HepG2 (cell line): ENCODE results near the gene APOL5. TPM values are rescaled to one million over a fixed set of nuclear protein-coding genes. Genes with fewer than 3 reads are reported as not detected.

Experiments used
- ATAC-seq: fragments of 200-7000 bp; cut with Tn5 transposase; 3 replicates; pipeline ENCODE4 v1.9.1; 2020; ENCODE audit warnings: mild to moderate bottlenecking, moderate library complexity
- BruUV-seq: library from RNA; stranded (reverse); fragments of 400-500 nt; replicated peaks from 2 replicates; lab custom pipeline; 2021; lab: Mats Ljungman, UMichigan
- CTCF ChIA-PET: fragments of 300-600 bp; formaldehyde crosslinking; extraction: SDS; loops from one replicate; lab custom pipeline; 2021; ENCODE audit warnings: low total read pairs, inconsistent platforms, low intra/inter-chr PET ratio; lab: Yijun Ruan, JAX
- POLR2A ChIA-PET: fragments of 350-600 bp; sonication (Branson Sonifier 250); formaldehyde crosslinking; loops from one replicate; lab custom pipeline; 2020; ENCODE audit warnings: antibody characterized with exemption, inconsistent platforms; lab: Yijun Ruan, JAX
- DNase-seq: peaks from one replicate; pipeline ENCODE4 v3.0.0-alpha.2; 2015; ENCODE audit warnings: low spot score
- FAIRE-seq: peaks from 3 replicates; lab custom pipeline; 2011; peaks lifted over from hg19 to GRCh38; lab: Jason Lieb, UNC
- H2AFZ ChIP-seq: one replicate; pipeline ENCODE4 v1.6.1; 2011; ENCODE audit warnings: low read length, inconsistent platforms
- H3K27ac ChIP-seq: fragments of 300-600 bp; 3 replicates; pipeline ENCODE4 v1.8.0; 2011; ENCODE audit warnings: mixed run types, mild to moderate bottlenecking, mixed read lengths, low read length, inconsistent platforms; ENCODE audit not compliant: insufficient read depth; ENCODE audit errors: extremely low read length
- H3K27me3 ChIP-seq, 2 experiments: fragments of 200-600 bp in 1 of 2; 2 replicates in 1 of 2; 3 replicates in 1 of 2; pipeline versions ENCODE4 v1.6.0 to v1.8.0; 2011; ENCODE audit warnings: low read length in 2 of 2, mild to moderate bottlenecking in 2 of 2, moderate library complexity in 2 of 2, inconsistent platforms in 1 of 2; ENCODE audit not compliant: insufficient read depth in 2 of 2, control insufficient read depth in 1 of 2
- H3K36me3 ChIP-seq, 2 experiments: fragments of 200-600 bp in 1 of 2; replicated peaks in 1 of 2; 2 replicates in 1 of 2; 3 replicates in 1 of 2; pipeline versions ENCODE4 v1.5.1 to v1.8.0; 2011; ENCODE audit warnings: low read length in 2 of 2, inconsistent platforms in 1 of 2; ENCODE audit not compliant: insufficient read depth in 2 of 2, control insufficient read depth in 1 of 2
- H3K4me1 ChIP-seq: 2 replicates; pipeline ENCODE4 v1.5.1; 2012; ENCODE audit warnings: low read length, inconsistent platforms; ENCODE audit not compliant: insufficient read depth
- H3K4me2 ChIP-seq: 2 replicates; pipeline ENCODE4 v1.6.0; 2011; ENCODE audit warnings: low read depth, low read length, inconsistent platforms
- H3K4me3 ChIP-seq, 3 experiments: fragments of 200-600 bp in 1 of 3; sonication (generic), shearing (Covaris generic) in 1 of 3; replicated peaks in 1 of 3; 2 replicates each; pipeline ENCODE4 v1.5.1; 2011 to 2016; ENCODE audit warnings: low read length in 3 of 3, inconsistent platforms in 2 of 3, low read depth in 2 of 3, mild to moderate bottlenecking in 2 of 3, control low read depth in 1 of 3, mixed read lengths in 1 of 3; ENCODE audit not compliant: insufficient read depth in 1 of 3
- H3K79me2 ChIP-seq: one replicate; pipeline ENCODE4 v1.6.1; 2011; ENCODE audit warnings: low read length, inconsistent platforms; ENCODE audit not compliant: insufficient read depth
- H3K9ac ChIP-seq: 2 replicates; pipeline ENCODE4 v1.6.0; 2011; ENCODE audit warnings: mild to moderate bottlenecking, low read depth, low read length, inconsistent platforms; ENCODE audit not compliant: insufficient read depth
- H3K9me3 ChIP-seq: 2 replicates; pipeline ENCODE4 v1.5.1; 2012; ENCODE audit warnings: mild to moderate bottlenecking, low read length
- H4K20me1 ChIP-seq: 2 replicates; pipeline ENCODE4 v1.6.0; 2011; ENCODE audit warnings: inconsistent platforms, mild to moderate bottlenecking, low read length, moderate library complexity; ENCODE audit not compliant: insufficient read depth
- AGO1 ChIP-seq: fragments of 200-400 bp; formaldehyde crosslinking; IDR thresholded peaks from 2 replicates; pipeline ENCODE4 v1.6.1; 2017; ENCODE audit warnings: mild to moderate bottlenecking, low read depth, low read length, moderate library complexity; ENCODE audit not compliant: poor library complexity, severe bottlenecking
- MIER3 ChIP-seq: IDR thresholded peaks from 2 replicates; pipeline ENCODE4 v1.6.1; 2016; ENCODE audit warnings: missing compliant biosample characterization, borderline replicate concordance
- NCOA5 ChIP-seq: sonication (generic); formaldehyde crosslinking; IDR thresholded peaks from 2 replicates; pipeline ENCODE4 v1.4.0; 2020; ENCODE audit warnings: missing genetic modification reagents
- NR1H2 ChIP-seq: sonication (generic); formaldehyde crosslinking; IDR thresholded peaks from 2 replicates; pipeline ENCODE4 v1.8.1; 2022; ENCODE audit warnings: low read depth, missing genetic modification reagents, borderline replicate concordance
- REPIN1 ChIP-seq: sonication (generic); formaldehyde crosslinking; IDR thresholded peaks from 2 replicates; pipeline ENCODE4 v1.8.0; 2022; ENCODE audit warnings: missing genetic modification reagents, low read depth, mild to moderate bottlenecking, borderline replicate concordance
- RFXANK ChIP-seq: IDR thresholded peaks from 2 replicates; pipeline ENCODE4 v1.6.1; 2016
- ZBTB8A ChIP-seq: sonication (generic); formaldehyde crosslinking; IDR thresholded peaks from 2 replicates; pipeline ENCODE4 v1.4.0; 2020; ENCODE audit warnings: mild to moderate bottlenecking, low read depth, missing genetic modification reagents, borderline replicate concordance
- ZNF224 ChIP-seq: sonication (generic); formaldehyde crosslinking; IDR thresholded peaks from 2 replicates; pipeline ENCODE4 v1.5.0; 2020; ENCODE audit warnings: mild to moderate bottlenecking, missing genetic modification reagents
- WGBS: methylation state at CpG from one replicate; pipeline ENCODE4 v1.1.6; 2017; ENCODE audit warnings: low lambda C conversion rate; 5-methylcytosine and 5-hydroxymethylcytosine counted together
- in situ Hi-C: cut with HindIII; loops from 2 replicates; pipeline ENCODE4 v1.10.0; 2017; ENCODE audit warnings: low pct_unique_long_range_greater_than_20kb; ENCODE audit not compliant: extremely low pct_ligation_motif_present
- intact Hi-C: fragments of 100-400 bp; cut with micrococcal nuclease; formaldehyde crosslinking; loops from one replicate; pipeline ENCODE4 v1.10.0; 2022; ENCODE audit not compliant: unreplicated experiment
- polyA plus RNA-seq, 8 experiments: library from polyadenylated mRNA; depleted of rRNA in 3 of 8; stranded (reverse) in 7 of 8; unstranded in 1 of 8; fragments of >200 nt; fragmentation: Illumina TruSeq in 4 of 8; extraction: Trizol in 4 of 8; gene quantifications; 2 replicates each; pipeline versions ENCODE4 v1.2.1 to v1.2.3, GENCODE V29; 2011 to 2016; ENCODE audit warnings: low read depth in 4 of 8, missing spikeins in 1 of 8, mixed read lengths in 1 of 8; ENCODE audit not compliant: insufficient read depth in 1 of 8
- total RNA-seq, 5 experiments: library from RNA; depleted of rRNA; stranded (reverse); fragments of >200 nt; fragmentation: Illumina TruSeq; extraction: Trizol; gene quantifications; 2 replicates each; pipeline ENCODE4 v1.2.3, GENCODE V29; 2016; ENCODE audit warnings: low read depth in 1 of 5
- TF ChIP-seq, protein P1 (sequence below): sonication (generic); formaldehyde crosslinking; IDR thresholded peaks from 2 replicates; pipeline ENCODE4; 2020; ENCODE audit warnings: missing genetic modification reagents, mild to moderate bottlenecking, borderline replicate concordance
- TF ChIP-seq, protein P2 (sequence below): IDR thresholded peaks from 2 replicates; pipeline ENCODE4 v1.6.1; 2016; ENCODE audit warnings: mild to moderate bottlenecking, missing biosample characterization, missing genetic modification reagents
- TF ChIP-seq, protein P3 (sequence below): sonication (generic); formaldehyde crosslinking; IDR thresholded peaks from 2 replicates; pipeline ENCODE4 v1.4.0; 2020; ENCODE audit warnings: missing genetic modification reagents

Gene APOL5
- total and polyA plus RNA-seq, 2 of the 13 experiments (the other 11 are each of a cell fraction or from before 2014, with no cell fraction given), result not detected

DNA sequence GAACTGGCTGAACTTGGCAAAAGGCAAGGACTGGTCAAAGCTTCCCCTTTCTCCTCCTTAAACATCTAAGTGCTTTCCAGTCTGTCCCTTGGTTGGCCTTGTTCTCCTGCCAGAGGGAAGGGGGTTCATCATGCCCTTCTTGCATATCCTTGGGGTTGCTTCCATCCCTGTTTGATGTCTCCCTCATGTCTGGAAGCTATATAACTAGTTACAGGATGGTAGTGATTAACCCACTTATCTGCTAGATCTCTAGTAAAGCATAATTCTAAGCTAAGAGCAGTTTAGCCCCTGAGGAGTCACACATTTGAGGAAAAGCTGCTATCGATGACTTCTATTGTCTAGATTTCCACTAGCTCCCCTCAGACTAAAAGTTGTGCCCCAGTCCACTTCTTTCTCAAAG is 22.9 kb downstream of the APOL5 start:
- Histone ChIP-seq H2AFZ (no peak overlapping the region), H3K36me3 (peaks cover 1 to 23% of the 10 kb centered on the region in 2 experiments; a peak in 1 of 5 replicates), H3K9ac (no peak overlapping the region), H3K4me2 (no peak overlapping the region), H3K27me3 (no peaks in the 10 kb centered on the region), H4K20me1 (no peaks in the 10 kb centered on the region), H3K9me3 (no peaks in the 10 kb centered on the region), H3K4me3 (no peak overlapping the region), H3K27ac (no peak overlapping the region), H3K4me1 (no peaks in the 10 kb centered on the region), H3K79me2 (no peaks in the 10 kb centered on the region)
- FAIRE-seq (no peak), ATAC-seq (no peak), DNase-seq (no peak)
- no peak for TF ChIP-seq REPIN1 (CRISPR knock-in tag)
- TF ChIP-seq, protein P1, sequence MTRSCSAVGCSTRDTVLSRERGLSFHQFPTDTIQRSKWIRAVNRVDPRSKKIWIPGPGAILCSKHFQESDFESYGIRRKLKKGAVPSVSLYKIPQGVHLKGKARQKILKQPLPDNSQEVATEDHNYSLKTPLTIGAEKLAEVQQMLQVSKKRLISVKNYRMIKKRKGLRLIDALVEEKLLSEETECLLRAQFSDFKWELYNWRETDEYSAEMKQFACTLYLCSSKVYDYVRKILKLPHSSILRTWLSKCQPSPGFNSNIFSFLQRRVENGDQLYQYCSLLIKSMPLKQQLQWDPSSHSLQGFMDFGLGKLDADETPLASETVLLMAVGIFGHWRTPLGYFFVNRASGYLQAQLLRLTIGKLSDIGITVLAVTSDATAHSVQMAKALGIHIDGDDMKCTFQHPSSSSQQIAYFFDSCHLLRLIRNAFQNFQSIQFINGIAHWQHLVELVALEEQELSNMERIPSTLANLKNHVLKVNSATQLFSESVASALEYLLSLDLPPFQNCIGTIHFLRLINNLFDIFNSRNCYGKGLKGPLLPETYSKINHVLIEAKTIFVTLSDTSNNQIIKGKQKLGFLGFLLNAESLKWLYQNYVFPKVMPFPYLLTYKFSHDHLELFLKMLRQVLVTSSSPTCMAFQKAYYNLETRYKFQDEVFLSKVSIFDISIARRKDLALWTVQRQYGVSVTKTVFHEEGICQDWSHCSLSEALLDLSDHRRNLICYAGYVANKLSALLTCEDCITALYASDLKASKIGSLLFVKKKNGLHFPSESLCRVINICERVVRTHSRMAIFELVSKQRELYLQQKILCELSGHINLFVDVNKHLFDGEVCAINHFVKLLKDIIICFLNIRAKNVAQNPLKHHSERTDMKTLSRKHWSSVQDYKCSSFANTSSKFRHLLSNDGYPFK (CRISPR knock-in tag), result no peak
- ChIA-PET CTCF (no interaction called here), POLR2A (no interaction called here)
- intact Hi-C loops (no loop called here), in situ Hi-C loops (loop anchor here (25.0 kb wide), 2 partner anchors 303 to 372 kb away; no protein-coding TSS in a partner anchor)
- BruUV-seq, result no TSS peak
- 93% methylated on average over 1 of the region's 1 CpG for WGBS

DNA sequence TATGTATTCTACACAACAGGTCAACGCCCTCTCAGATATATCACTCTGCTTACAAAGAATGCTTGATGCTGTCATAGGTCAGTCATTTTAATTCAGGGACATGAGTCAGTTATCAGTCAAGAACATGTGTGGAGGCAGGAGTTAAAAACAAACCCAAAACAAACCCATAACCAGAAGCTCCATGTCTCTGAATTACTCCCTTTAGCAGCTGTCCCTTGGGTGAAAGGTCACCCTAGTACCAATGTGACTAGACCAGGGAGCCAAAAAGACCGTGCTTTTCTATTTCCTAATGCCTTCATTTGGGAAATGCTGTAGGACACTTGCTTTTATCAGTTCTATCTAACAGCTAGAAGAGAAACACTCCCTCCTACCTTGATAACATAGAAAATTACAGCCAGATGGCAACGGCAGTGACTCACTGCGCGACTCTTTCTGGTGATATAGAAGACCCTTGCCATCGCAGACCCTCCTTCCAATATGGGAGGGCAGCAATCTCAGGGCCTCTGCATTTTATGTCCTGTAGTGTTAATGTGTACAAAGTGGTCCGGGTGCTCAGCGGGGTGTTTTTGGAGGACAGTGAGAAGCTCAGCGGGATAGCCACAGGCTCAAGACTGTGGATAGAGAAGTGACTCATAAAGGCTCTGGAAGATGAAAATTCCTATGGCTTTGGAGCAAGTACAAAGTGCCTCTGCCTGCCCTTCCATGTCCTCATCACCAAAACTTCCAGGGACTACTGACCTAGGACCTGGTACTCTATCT is 24.8 kb downstream of the APOL5 start:
- no peak overlapping the region for H2AFZ ChIP-seq
- WGBS, result 92% methylated on average over 9 of the region's 9 CpGs
- no peak overlapping the region for H3K9ac ChIP-seq
- FAIRE-seq (no peak), ATAC-seq (no peak), DNase-seq (no peak)
- no peak overlapping the region for H3K4me2 ChIP-seq
- H3K4me3 ChIP-seq, result no peak overlapping the region
- no peaks in the 10 kb centered on the region for H3K79me2 ChIP-seq
- H3K27me3 ChIP-seq, result no peaks in the 10 kb centered on the region
- intact Hi-C loops, result no loop called here
- POLR2A ChIA-PET, result no interaction called here
- no TSS peak for BruUV-seq
- CTCF ChIA-PET, result no interaction called here
- no peaks in the 10 kb centered on the region for H3K9me3 ChIP-seq
- peaks cover 5% of the 10 kb centered on the region; the same call in 1 of the 2 replicates for H3K4me1 ChIP-seq
- in situ Hi-C loops, result loop anchor here (25.0 kb wide), 2 partner anchors 305 to 370 kb away; no protein-coding TSS in a partner anchor
- no peak overlapping the region for H3K27ac ChIP-seq
- H3K36me3 ChIP-seq, result peaks cover 4 to 34% of the 10 kb centered on the region in 2 experiments; a peak in 4 of 5 replicates
- no peaks in the 10 kb centered on the region for H4K20me1 ChIP-seq
- TF ChIP-seq NCOA5 (CRISPR knock-in tag) (no peak), NR1H2 (no peak), ZNF224 (no peak), AGO1 (no peak), MIER3 (no peak), RFXANK (CRISPR knock-in tag) (no peak), ZBTB8A (CRISPR knock-in tag) (no peak)
- TF ChIP-seq, protein P2, sequence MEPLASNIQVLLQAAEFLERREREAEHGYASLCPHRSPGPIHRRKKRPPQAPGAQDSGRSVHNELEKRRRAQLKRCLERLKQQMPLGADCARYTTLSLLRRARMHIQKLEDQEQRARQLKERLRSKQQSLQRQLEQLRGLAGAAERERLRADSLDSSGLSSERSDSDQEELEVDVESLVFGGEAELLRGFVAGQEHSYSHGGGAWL (CRISPR knock-in tag), result no peak
- TF ChIP-seq, protein P3, sequence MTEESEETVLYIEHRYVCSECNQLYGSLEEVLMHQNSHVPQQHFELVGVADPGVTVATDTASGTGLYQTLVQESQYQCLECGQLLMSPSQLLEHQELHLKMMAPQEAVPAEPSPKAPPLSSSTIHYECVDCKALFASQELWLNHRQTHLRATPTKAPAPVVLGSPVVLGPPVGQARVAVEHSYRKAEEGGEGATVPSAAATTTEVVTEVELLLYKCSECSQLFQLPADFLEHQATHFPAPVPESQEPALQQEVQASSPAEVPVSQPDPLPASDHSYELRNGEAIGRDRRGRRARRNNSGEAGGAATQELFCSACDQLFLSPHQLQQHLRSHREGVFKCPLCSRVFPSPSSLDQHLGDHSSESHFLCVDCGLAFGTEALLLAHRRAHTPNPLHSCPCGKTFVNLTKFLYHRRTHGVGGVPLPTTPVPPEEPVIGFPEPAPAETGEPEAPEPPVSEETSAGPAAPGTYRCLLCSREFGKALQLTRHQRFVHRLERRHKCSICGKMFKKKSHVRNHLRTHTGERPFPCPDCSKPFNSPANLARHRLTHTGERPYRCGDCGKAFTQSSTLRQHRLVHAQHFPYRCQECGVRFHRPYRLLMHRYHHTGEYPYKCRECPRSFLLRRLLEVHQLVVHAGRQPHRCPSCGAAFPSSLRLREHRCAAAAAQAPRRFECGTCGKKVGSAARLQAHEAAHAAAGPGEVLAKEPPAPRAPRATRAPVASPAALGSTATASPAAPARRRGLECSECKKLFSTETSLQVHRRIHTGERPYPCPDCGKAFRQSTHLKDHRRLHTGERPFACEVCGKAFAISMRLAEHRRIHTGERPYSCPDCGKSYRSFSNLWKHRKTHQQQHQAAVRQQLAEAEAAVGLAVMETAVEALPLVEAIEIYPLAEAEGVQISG, result no peak
